ENCODE measurements around the gene EPHA2.
A peak's percentile ranks its signal among the peaks of the same experiment; 100 is the strongest.

The EPHA2 gene

GRCh38 chr1:16149702-16150488 lies 6.0 kb downstream of the EPHA2 start:
- DNase-seq (ENCODE audit: low read depth, low spot score), result no peak

- DNase-seq (ENCODE audit: low read depth, low spot score), result no peak
These were observed 6.7 kb downstream of the EPHA2 start for GRCh38 chr1:16149146-16149545.

DNA sequence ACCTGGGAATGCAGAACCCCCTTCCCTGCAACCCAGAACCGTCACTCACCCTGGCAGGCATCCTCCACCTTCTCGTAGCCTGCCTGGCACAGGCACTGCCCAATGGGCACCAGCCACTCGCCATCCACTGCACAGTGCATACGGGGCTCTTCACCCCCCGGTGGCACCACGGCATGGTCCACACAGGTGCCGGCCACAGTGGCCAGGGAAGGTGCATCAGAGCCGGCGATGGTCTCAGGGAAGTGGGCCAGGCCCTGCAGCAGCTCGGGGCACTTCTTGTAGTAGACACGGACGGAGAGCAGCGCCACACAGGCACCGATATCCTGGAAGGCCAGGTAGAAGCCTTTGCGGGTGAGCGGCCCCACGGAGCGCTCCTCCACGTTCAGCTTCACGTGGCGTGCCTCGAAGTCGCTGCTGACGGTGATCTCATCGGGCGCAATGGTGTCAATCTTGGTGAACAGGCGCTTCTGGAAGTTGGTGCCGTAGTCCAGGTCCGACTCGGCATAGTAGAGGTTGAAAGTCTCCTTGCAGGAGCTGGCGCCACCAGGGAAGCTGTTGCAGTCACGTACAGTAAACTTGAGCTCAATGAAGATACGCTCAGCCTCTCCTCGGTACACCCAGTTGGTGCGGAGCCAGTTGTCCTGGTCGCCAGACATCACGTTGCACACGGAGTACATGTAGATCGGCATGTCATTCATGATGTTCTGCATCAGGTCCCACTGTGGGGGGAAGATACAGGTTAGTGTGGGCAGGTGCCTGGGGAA lies 7.4 kb downstream of the EPHA2 start:
- no peak for DNase-seq (ENCODE audit: low read depth, low spot score)

DNA sequence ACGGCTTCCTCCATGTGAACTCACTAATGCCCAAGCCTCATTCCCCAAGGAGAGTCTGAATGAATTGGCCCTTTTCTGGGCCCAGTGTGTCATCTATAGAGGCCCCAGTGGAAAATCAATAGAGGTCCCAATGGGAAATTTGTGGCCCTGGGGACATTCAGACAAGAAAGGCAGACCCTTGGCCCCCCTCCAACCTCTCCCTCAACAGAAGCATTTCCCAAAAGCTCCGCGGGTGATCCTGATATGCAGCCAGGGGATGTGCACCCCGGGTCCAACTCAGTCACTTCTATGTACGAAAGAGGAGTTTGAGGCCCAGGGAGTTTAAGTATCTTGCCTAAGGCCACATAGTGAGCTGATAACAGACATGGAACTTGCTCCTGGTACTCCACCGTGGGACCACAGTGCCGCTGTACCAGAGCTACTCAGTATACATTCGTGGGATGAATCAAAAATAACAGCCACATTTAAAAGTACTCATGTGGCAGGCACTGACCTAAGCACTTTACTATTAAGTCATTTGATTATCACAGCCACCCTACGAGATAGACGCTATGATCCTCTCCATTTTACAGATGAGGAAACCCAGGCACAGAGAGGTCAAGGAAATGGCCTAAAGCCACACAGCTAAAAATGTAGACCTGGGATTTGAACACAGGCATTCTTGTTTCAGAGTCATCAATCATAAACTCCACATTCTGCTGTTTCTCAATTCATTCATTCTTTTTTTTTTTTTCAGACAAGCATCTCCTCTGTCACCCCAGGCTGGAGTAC lies 8.5 kb downstream of the EPHA2 start:
- no peak for DNase-seq (ENCODE audit: low read depth, low spot score)

DNA sequence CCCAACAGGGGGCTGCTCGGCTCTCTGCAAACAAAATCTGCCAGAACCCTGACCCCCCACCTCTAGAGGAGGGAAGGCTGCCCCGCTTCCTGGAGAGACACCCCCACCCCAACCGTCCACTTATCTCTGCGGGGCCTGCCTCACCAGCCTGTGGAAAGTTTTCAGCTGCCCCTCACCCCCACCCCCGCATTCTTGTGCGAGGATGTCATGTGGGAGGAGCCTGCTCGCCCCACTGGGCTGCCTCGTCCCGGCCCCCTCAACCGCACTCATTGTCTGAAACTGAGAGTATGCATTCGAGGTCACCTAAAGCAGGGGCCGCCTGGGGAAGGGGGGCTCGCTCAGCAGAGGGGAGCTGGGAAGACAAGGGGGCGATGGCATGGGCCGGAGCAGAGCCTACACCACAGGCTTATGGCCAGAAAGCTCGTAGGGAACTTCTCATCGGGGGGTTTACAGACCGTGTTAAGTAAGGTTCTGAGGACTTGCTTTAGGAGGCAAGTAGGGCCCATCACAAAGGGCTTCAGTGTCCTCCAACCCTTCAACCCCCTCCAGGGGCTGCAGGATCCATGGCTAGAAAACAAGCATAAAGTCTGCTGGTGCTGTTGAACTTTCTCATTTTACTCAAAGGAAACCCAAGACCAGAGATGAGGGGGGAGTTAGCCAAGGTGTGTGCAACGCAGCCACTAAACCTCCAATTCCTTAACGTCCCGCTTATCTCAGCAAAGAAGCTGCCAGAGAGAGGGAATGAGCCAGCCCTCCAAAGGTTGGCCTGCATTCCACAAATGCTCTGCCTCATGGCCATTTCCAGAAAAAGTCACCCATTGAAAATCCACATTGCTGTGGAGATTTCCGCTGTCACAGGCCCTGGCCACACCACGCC lies 9.4 kb downstream of the EPHA2 start:
- peak; percentile 67 for DNase-seq (ENCODE audit: low read depth, low spot score)

DNA sequence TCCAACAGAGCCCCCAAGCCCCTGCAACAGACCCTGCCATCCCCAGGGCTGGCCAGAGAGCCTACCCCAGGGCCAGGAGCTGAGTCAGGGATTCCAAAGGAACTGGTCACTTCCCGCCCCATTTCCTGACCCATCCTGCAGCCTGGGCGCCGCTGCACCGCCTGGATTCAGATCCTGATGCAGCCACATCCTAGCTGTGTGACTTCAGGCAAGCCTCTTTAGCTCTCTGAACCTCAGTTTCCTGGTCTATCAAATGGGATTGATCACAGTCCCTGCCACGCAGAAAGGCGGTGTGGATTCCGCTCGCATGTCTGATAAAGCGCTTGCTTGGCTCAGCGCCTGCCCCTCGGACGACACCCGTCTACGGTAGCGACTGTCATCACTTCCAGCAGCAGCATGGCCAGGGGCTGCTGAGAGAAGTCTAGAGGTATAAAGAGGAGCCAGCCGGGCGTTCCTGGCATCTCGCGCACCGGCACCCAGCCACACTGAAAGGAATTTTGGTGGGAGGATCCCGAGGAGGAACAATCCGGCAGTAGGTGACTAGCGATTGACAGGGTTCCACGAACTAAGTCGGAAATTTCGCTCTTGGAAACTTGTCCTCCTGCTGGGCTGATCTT lies 10.1 kb downstream of the EPHA2 start:
- no peak for DNase-seq (ENCODE audit: low read depth, low spot score)

GRCh38 chr1:16145030-16145661 lies 10.7 kb downstream of the EPHA2 start:
- DNase-seq (ENCODE audit: low read depth, low spot score), result no peak

DNA sequence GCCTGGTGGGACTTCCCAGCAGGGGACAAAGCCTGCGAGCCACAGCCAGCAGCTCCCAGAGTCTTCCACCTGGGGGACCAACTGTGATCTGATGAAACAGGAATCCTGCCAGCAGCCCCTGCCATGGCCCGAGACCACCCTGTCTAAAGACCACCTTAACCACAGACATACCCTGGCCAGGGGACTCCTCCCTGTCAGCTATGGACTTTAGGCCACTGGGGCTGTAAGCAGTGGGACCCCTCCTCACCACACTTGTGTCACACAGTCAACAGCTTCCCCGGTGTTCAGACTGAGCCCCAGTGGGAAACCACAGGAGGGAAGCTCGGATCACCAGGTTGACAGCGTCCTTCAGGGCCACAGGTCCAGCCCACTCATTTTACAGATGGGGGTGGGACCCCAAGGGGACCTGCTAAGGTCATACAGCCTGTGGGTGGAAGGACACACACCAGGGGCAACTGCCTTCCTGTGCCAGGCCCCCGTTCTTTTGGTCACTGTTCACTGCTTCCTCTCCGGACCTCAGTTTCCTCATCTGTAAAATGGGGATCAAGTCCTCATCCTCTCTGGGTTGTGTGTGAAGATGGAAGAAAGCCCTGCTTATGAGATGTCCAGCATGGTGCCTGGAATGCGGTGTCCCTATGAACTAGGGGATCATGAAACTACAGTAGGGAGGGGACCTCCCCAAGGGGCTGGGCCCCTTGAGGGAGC lies 11.4 kb downstream of the EPHA2 start:
- DNase-seq (ENCODE audit: low read depth, low spot score), result no peak

DNA sequence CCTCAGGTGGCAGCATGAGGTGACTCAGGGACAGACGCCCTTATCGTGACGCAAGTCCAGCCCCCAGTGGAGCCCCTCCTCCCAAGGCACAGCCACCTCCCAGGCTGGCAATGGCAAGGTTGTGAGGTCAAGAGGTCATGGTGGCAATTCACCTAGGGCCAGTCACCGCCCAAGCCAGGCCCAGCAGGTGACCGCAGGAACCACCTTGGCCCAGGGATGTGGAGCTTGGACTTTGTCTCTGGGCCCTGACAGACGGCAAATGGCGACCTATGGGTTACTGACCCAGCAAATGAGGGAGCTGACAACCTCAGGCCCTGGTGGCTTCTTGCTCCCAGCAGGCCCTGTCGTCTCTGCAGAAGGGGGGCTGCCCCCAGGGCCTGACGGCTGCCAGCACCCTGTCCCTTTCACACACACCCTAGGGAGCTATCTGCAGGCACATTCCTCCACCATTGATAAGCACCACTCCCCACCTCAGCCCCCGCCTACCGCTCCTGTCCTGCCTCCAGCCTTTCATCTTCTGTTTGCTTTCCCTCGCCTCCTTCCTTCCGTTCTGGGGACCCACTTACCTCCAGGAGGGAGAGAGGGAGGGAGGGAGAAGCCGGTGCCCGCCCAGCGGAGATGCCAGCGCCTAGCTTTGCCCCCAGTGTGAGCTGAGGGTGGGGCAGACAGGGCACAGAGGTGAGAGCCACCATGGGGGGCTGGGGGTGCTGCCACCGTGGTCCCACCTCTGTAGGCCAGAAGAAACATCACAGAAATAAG lies 12.1 kb downstream of the EPHA2 start:
- no peak for DNase-seq (ENCODE audit: low read depth, low spot score)

- no peak for DNase-seq (ENCODE audit: low read depth, low spot score)
These were observed 12.8 kb downstream of the EPHA2 start for GRCh38 chr1:16143005-16143565.

- DNase-seq (ENCODE audit: low read depth, low spot score), result no peak
These were observed 13.4 kb downstream of the EPHA2 start for GRCh38 chr1:16142383-16142995.

- no peak for DNase-seq (ENCODE audit: low read depth, low spot score)
These were observed 14.1 kb downstream of the EPHA2 start for GRCh38 chr1:16141573-16142336.

DNA sequence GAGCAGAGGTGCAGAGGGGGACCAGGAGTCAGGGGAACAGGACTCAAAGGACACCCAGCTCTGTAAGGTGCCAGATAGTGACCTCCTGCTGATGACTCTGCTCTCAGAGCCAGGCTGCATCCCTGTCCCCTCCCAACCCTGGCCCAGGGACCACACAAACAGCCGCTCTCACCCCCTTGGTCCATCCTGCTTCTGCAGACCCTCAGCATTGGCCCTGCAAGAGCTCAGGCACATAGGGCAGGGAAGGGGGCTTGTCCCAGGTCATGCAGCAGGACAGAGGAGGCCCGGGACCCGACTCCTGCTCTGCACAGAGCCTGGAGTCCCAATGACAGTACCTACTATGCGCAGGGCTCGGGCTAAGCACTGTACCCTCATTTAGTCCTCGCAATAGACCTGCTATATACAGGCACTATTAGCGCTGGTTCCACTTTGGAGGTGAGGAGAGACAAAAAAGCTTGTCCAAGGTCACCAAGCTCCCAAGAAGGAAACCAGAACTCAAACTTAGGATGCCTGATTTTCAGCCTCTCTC lies 15.7 kb downstream of the EPHA2 start:
- no peak for DNase-seq (ENCODE audit: low read depth, low spot score)

DNA sequence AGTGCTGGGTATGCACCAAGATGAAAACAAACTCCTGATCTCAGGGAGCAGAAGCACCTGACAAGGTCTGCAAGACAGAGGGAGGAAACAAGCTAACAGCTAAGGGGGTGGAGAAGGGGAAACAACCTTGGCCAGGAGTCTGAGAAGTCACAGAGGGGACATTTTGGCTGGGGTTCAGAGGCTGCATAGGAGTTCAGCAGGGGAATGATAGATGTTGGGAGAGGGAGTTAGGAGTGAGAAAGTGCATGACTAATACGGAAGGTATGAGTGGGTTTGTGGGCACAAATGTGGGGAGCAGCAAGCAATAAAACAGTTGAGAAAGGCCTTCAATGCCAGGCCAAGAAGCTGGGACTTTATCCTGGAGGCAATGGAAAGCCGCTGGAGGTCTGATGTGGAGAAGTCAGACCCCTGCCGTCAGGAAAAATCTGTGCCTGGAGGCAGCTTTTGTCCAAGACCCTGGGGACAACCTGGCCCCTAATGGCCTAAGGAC lies 16.4 kb downstream of the EPHA2 start:
- DNase-seq (ENCODE audit: low read depth, low spot score), result no peak

GRCh38 chr1:16138772-16139221 lies 17.1 kb downstream of the EPHA2 start:
- DNase-seq (ENCODE audit: low read depth, low spot score), result no peak

DNA sequence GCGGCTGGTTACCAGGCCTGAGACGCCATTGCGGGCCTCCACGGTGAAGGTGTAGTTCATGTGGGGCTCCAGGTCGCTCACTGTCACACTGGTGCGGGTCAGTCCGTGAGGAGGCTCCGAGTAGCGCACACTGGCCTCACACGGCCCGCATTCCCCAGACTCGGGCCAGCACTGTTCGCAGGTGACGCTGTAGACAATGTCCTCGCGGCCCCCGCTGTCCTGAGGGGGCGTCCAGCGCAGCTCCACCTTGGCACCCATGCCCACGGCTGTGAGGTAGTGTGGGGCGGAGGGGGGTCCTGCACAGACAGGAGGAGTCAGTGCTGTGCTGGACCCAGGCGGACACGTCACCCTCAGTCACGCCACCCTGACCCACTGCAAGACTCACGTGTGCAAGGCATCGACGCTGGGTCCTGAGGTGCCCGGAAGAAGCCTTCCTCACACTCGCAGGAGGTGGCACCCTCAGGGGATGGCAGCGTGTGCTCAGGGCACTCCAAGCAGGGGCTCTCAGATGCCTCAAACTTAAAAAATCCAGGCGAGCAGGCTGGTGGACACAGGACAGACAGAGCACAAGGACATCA lies 17.9 kb downstream of the EPHA2 start:
- no peak for DNase-seq (ENCODE audit: low read depth, low spot score)

- DNase-seq (ENCODE audit: low read depth, low spot score), result no peak
These were observed 20.4 kb downstream of the EPHA2 start for GRCh38 chr1:16135501-16135900.

Data from iPS DF 19.7 (cell line).